Measurements from ENCODE around the gene RIT2.
"Not testable (repeated sequence)": the region's sequence is repeated elsewhere in the genome, so short reads cannot be mapped to it uniquely, and the experiment has no call there.

RIT2 gene

DNA sequence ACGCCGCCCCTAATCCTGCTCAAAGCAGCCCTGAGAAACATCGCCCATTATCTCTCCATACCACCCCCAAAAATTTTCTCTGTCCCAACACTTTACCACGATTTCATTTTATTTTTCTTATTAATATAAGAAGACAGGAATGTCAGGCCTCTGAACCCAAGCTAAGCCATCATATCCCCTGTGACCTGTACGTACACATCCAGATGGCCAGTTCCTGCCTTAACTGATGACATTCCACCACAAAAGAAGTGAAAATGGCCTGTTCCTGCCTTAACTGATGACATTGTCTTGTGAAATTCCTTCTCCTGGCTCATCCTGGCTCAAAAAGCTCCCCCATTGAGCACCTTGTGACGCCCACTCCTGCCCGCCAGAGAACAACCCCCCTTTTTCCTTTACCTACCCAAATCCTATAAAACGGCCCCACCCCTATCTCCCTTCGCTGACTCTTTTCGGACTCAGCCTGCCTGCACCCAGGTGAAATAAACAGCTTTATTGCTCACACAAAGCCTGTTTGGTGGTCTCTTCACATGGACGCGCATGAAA, 373.6 kb downstream of the RIT2 start:
- WGBS, result 80% methylated on average over 12 of the region's 12 CpGs
- H4K91ac ChIP-seq (ENCODE audit: low read length); H2BK12ac ChIP-seq (ENCODE audit: low read length in 2 of 2); H3K4me2 ChIP-seq (ENCODE audit: low read length, poor library complexity, severe bottlenecking); H2BK120ac ChIP-seq (ENCODE audit: low read depth, low read length); DNase-seq; H3K27me3 ChIP-seq (ENCODE audit: control insufficient read depth in 1 of 2, insufficient read depth in 1 of 2, low read length in 2 of 2); H4K8ac ChIP-seq (ENCODE audit: low read length); H3K27ac ChIP-seq (ENCODE audit: low read length, poor library complexity, severe bottlenecking); H3K79me1 ChIP-seq (replicated peaks; ENCODE audit: low read length, poor library complexity, severe bottlenecking); H3K23ac ChIP-seq (ENCODE audit: low read length in 2 of 2); H3K14ac ChIP-seq (ENCODE audit: low read length in 2 of 2); H3K9ac ChIP-seq (ENCODE audit: low read length); H3K4me1 ChIP-seq (ENCODE audit: control insufficient read depth, insufficient read depth, low read depth, low read length); H3K9me3 ChIP-seq (ENCODE audit: control insufficient read depth, low read length); H2BK5ac ChIP-seq (ENCODE audit: low read depth, low read length, poor library complexity, severe bottlenecking); H3K4ac ChIP-seq (ENCODE audit: low read depth in 1 of 2, low read length in 2 of 2); H3K4me3 ChIP-seq (ENCODE audit: insufficient read depth in 1 of 2, low read depth in 1 of 2, low read length in 2 of 2); H2AFZ ChIP-seq (ENCODE audit: low read depth, low read length); H3K18ac ChIP-seq (ENCODE audit: low read depth in 1 of 2, low read length in 2 of 2); H3K36me3 ChIP-seq (ENCODE audit: control insufficient read depth in 1 of 2, insufficient read depth in 2 of 2, low read depth in 1 of 2, low read length in 2 of 2); H2AK5ac ChIP-seq (ENCODE audit: low read length, severe bottlenecking); H2BK15ac ChIP-seq (ENCODE audit: low read depth, poor library complexity, severe bottlenecking): not testable (repeated sequence)

DNA sequence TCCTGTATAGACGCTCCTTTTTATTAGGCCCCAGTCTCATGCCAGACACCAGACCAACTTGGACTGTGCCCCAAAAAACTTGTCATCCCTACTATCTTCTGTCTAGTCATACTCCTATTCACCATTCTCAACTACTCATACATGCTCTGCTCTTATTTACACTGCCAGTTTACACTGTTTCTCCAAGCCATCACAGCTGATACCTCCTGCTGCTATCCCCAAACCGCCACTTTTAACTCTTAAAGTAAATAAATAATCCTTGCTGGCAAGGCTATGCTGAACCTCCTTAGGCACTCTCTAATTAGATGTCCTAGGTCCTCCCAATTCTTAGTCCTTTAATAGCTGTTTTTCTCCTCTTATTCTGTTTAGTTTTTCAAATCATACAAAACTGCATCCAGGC, 374.2 kb downstream of the RIT2 start:
- H3K4ac ChIP-seq (ENCODE audit: low read depth in 1 of 2, low read length in 2 of 2); H2BK5ac ChIP-seq (ENCODE audit: low read depth, low read length, poor library complexity, severe bottlenecking); H2AK5ac ChIP-seq (ENCODE audit: low read length, severe bottlenecking); H2BK12ac ChIP-seq (ENCODE audit: low read length in 2 of 2); H3K36me3 ChIP-seq (ENCODE audit: control insufficient read depth in 1 of 2, insufficient read depth in 2 of 2, low read depth in 1 of 2, low read length in 2 of 2); H3K27me3 ChIP-seq (ENCODE audit: control insufficient read depth in 1 of 2, insufficient read depth in 1 of 2, low read length in 2 of 2); H3K23ac ChIP-seq (ENCODE audit: low read length in 2 of 2); H3K4me3 ChIP-seq (ENCODE audit: insufficient read depth in 1 of 2, low read depth in 1 of 2, low read length in 2 of 2); H3K27ac ChIP-seq (ENCODE audit: low read length, poor library complexity, severe bottlenecking); H2BK15ac ChIP-seq (ENCODE audit: low read depth, poor library complexity, severe bottlenecking); H4K8ac ChIP-seq (ENCODE audit: low read length); H3K9me3 ChIP-seq (ENCODE audit: control insufficient read depth, low read length); H3K4me1 ChIP-seq (ENCODE audit: control insufficient read depth, insufficient read depth, low read depth, low read length); DNase-seq; H3K18ac ChIP-seq (ENCODE audit: low read depth in 1 of 2, low read length in 2 of 2); H2BK120ac ChIP-seq (ENCODE audit: low read depth, low read length); H3K14ac ChIP-seq (ENCODE audit: low read length in 2 of 2); H3K9ac ChIP-seq (ENCODE audit: low read length); H3K79me1 ChIP-seq (replicated peaks; ENCODE audit: low read length, poor library complexity, severe bottlenecking); H3K4me2 ChIP-seq (ENCODE audit: low read length, poor library complexity, severe bottlenecking); H4K91ac ChIP-seq (ENCODE audit: low read length); H2AFZ ChIP-seq (ENCODE audit: low read depth, low read length): not testable (repeated sequence)
- WGBS, result 62% methylated on average over 2 of the region's 2 CpGs

DNA sequence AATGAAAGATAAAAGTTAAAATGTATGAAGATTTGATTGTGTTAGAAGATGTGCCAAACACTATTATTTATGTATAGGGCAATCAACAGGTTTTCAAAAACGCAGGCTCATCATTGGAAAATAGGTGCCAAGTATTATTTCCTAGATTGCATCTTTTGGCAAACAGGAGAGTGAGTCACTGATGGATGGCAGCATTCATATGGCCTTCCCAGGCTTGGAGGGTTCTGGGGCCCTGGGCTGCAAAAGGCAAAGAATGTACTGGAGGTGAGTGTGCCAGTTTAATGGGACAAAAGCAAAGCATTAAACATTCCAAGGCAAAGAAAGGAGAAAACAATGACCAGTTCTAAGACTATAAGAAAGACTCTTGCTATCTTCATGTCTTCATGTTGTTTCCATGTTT, 379.4 kb downstream of the RIT2 start:
- H3K18ac ChIP-seq (ENCODE audit: low read depth in 1 of 2, low read length in 2 of 2), result no peak overlapping the region
- WGBS, result 89% methylated on average over 1 of the region's 1 CpG
- no peak overlapping the region for H3K14ac ChIP-seq (ENCODE audit: low read length in 2 of 2)
- DNase-seq, result no peak
- H4K91ac ChIP-seq (ENCODE audit: low read length), result no peak overlapping the region
- H4K8ac ChIP-seq (ENCODE audit: low read length), result no peak overlapping the region
- H3K4me1 ChIP-seq (ENCODE audit: control insufficient read depth, insufficient read depth, low read depth, low read length), result no peaks in the 10 kb centered on the region
- no peak overlapping the region for H3K4me3 ChIP-seq (ENCODE audit: insufficient read depth in 1 of 2, low read depth in 1 of 2, low read length in 2 of 2)
- no peaks in the 10 kb centered on the region for H3K79me1 ChIP-seq (replicated peaks; ENCODE audit: low read length, poor library complexity, severe bottlenecking)
- no peaks in the 10 kb centered on the region for H3K9me3 ChIP-seq (ENCODE audit: control insufficient read depth, low read length)
- H2BK5ac ChIP-seq (ENCODE audit: low read depth, low read length, poor library complexity, severe bottlenecking), result no peak overlapping the region
- no peak overlapping the region for H2BK12ac ChIP-seq (ENCODE audit: low read length in 2 of 2)
- no peak overlapping the region for H3K4me2 ChIP-seq (ENCODE audit: low read length, poor library complexity, severe bottlenecking)
- H3K23ac ChIP-seq (ENCODE audit: low read length in 2 of 2), result no peak overlapping the region
- H2AK5ac ChIP-seq (ENCODE audit: low read length, severe bottlenecking), result no peak overlapping the region
- no peaks in the 10 kb centered on the region for H3K27me3 ChIP-seq (ENCODE audit: control insufficient read depth in 1 of 2, insufficient read depth in 1 of 2, low read length in 2 of 2)
- no peaks in the 10 kb centered on the region for H3K36me3 ChIP-seq (ENCODE audit: control insufficient read depth in 1 of 2, insufficient read depth in 2 of 2, low read depth in 1 of 2, low read length in 2 of 2)
- H3K9ac ChIP-seq (ENCODE audit: low read length), result no peak overlapping the region
- H2AFZ ChIP-seq (ENCODE audit: low read depth, low read length), result no peak overlapping the region
- no peak overlapping the region for H3K27ac ChIP-seq (ENCODE audit: low read length, poor library complexity, severe bottlenecking)
- H2BK120ac ChIP-seq (ENCODE audit: low read depth, low read length), result no peak overlapping the region
- H2BK15ac ChIP-seq (ENCODE audit: low read depth, poor library complexity, severe bottlenecking), result no peak overlapping the region
- H3K4ac ChIP-seq (ENCODE audit: low read depth in 1 of 2, low read length in 2 of 2), result no peak overlapping the region

DNA sequence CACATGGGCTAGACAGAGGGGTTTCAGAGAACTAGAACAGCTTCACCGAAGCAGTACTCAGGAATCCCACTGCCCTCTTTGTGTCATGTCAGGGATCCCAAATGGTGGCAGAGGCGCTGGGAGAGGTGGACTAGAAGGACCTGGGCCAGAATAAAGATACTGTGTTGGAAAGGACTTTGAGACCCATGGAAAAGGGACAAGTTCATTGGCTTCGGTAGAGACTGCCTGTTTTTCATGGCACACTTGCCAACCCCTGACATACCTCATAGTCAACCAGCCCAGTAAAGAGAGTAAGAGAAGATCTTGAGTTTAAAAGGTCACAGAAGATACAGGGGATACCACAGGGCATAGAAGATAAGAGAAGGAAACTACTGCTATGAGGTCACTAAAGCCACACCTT, 381.0 kb downstream of the RIT2 start:
- Histone ChIP-seq H4K8ac (ENCODE audit: low read length) (no peak overlapping the region), H2BK12ac (ENCODE audit: low read length in 2 of 2) (no peak overlapping the region), H2BK15ac (ENCODE audit: low read depth, poor library complexity, severe bottlenecking) (no peak overlapping the region), H3K4me1 (ENCODE audit: control insufficient read depth, insufficient read depth, low read depth, low read length) (no peaks in the 10 kb centered on the region), H3K14ac (ENCODE audit: low read length in 2 of 2) (peak overlapping the region in 1 of 2 experiments; percentile 55), H3K27me3 (ENCODE audit: control insufficient read depth in 1 of 2, insufficient read depth in 1 of 2, low read length in 2 of 2) (no peaks in the 10 kb centered on the region), H3K36me3 (ENCODE audit: control insufficient read depth in 1 of 2, insufficient read depth in 2 of 2, low read depth in 1 of 2, low read length in 2 of 2) (no peaks in the 10 kb centered on the region), H3K79me1 (replicated peaks; ENCODE audit: low read length, poor library complexity, severe bottlenecking) (no peaks in the 10 kb centered on the region), H3K4me2 (ENCODE audit: low read length, poor library complexity, severe bottlenecking) (no peak overlapping the region), H3K4ac (ENCODE audit: low read depth in 1 of 2, low read length in 2 of 2) (no peak overlapping the region), H3K4me3 (ENCODE audit: insufficient read depth in 1 of 2, low read depth in 1 of 2, low read length in 2 of 2) (no peak overlapping the region), H2BK5ac (ENCODE audit: low read depth, low read length, poor library complexity, severe bottlenecking) (no peak overlapping the region), H3K18ac (ENCODE audit: low read depth in 1 of 2, low read length in 2 of 2) (peak overlapping the region in 1 of 2 experiments; percentile 48), H2AFZ (ENCODE audit: low read depth, low read length) (no peak overlapping the region), H3K23ac (ENCODE audit: low read length in 2 of 2) (no peak overlapping the region), H2BK120ac (ENCODE audit: low read depth, low read length) (no peak overlapping the region), H4K91ac (ENCODE audit: low read length) (no peak overlapping the region), H3K27ac (ENCODE audit: low read length, poor library complexity, severe bottlenecking) (no peak overlapping the region), H2AK5ac (ENCODE audit: low read length, severe bottlenecking) (no peak overlapping the region), H3K9ac (ENCODE audit: low read length) (no peak overlapping the region), H3K9me3 (ENCODE audit: control insufficient read depth, low read length) (no peaks in the 10 kb centered on the region)
- 86% methylated on average over 2 of the region's 3 CpGs for WGBS
- no peak for DNase-seq
